H9 (cell line): ENCODE data around the gene ZNF383. TPM values are rescaled to one million over a fixed set of nuclear protein-coding genes. Genes with fewer than 3 reads are reported as not detected.
"Not testable (repeated sequence)": the region's sequence is repeated elsewhere in the genome, so short reads cannot be mapped to it uniquely, and the experiment has no call there.

ENCODE experiments used
- DNase-seq: peaks from one replicate; pipeline ENCODE4 v3.0.0-alpha.2; 2017
- H2AFZ ChIP-seq: one replicate; pipeline ENCODE4 v1.6.1; 2013; ENCODE audit warnings: mild to moderate bottlenecking, low read length, control low read depth, moderate library complexity
- H2AK5ac ChIP-seq: 2 replicates; pipeline ENCODE4 v1.6.1; 2013; ENCODE audit warnings: low read length, control low read depth, mixed read lengths; ENCODE audit not compliant: insufficient read length
- H2BK120ac ChIP-seq: one replicate; pipeline ENCODE4 v1.6.1; 2013; ENCODE audit warnings: low read depth, mild to moderate bottlenecking, low read length, control low read depth, inconsistent platforms; ENCODE audit not compliant: poor library complexity, severe bottlenecking
- H2BK12ac ChIP-seq: 2 replicates; pipeline ENCODE4 v1.6.1; 2013; ENCODE audit warnings: low read length, control low read depth, mixed read lengths, low read depth; ENCODE audit not compliant: insufficient read length
- H2BK15ac ChIP-seq: 2 replicates; pipeline ENCODE4 v1.6.1; 2013; ENCODE audit warnings: low read depth, low read length, control low read depth
- H2BK20ac ChIP-seq: one replicate; pipeline ENCODE4 v1.6.1; 2013; ENCODE audit warnings: low read depth, mild to moderate bottlenecking, low read length, control low read depth, inconsistent platforms; ENCODE audit not compliant: poor library complexity, severe bottlenecking
- H2BK5ac ChIP-seq: 2 replicates; pipeline ENCODE4 v1.6.1; 2013; ENCODE audit warnings: low read length, control low read depth, mixed read lengths; ENCODE audit not compliant: insufficient read length
- H3K14ac ChIP-seq: 2 replicates; pipeline ENCODE4 v1.6.1; 2013; ENCODE audit warnings: low read length, control low read depth; ENCODE audit not compliant: insufficient read depth
- H3K18ac ChIP-seq: 2 replicates; pipeline ENCODE4 v1.6.1; 2013; ENCODE audit warnings: low read depth, mild to moderate bottlenecking, mixed read lengths, low read length, control low read depth; ENCODE audit not compliant: insufficient read length
- H3K23ac ChIP-seq: 2 replicates; pipeline ENCODE4 v1.6.1; 2013; ENCODE audit warnings: low read length, control low read depth, mixed read lengths, low read depth; ENCODE audit not compliant: insufficient read length
- H3K23me2 ChIP-seq: 2 replicates; pipeline ENCODE4 v1.6.1; 2013; ENCODE audit warnings: low read depth, mild to moderate bottlenecking, mixed read lengths, low read length, control low read depth; ENCODE audit not compliant: insufficient read length, poor library complexity, severe bottlenecking
- H3K27ac ChIP-seq: 2 replicates; pipeline ENCODE4 v1.5.1; 2013; ENCODE audit warnings: low read length, control low read depth, mixed read lengths, low read depth; ENCODE audit not compliant: insufficient read length
- H3K27me3 ChIP-seq: 2 replicates; pipeline ENCODE4 v1.6.1; 2013; ENCODE audit warnings: low read length, control low read depth, inconsistent platforms; ENCODE audit not compliant: insufficient read depth
- H3K4ac ChIP-seq: 2 replicates; pipeline ENCODE4 v1.6.1; 2013; ENCODE audit warnings: low read depth, mild to moderate bottlenecking, control low read depth, inconsistent platforms, low read length, moderate library complexity
- H3K4me1 ChIP-seq: 2 replicates; pipeline ENCODE4 v1.6.1; 2013; ENCODE audit warnings: low read length, control low read depth, inconsistent platforms; ENCODE audit not compliant: insufficient read depth
- H3K4me2 ChIP-seq: 2 replicates; pipeline ENCODE4 v1.6.1; 2013; ENCODE audit warnings: low read length, control low read depth, mixed read lengths; ENCODE audit not compliant: insufficient read length, insufficient read depth
- H3K56ac ChIP-seq: 2 replicates; pipeline ENCODE4 v1.6.1; 2013; ENCODE audit warnings: low read depth, mild to moderate bottlenecking, mixed read lengths, low read length, control low read depth; ENCODE audit not compliant: insufficient read length
- H3K79me1 ChIP-seq: 2 replicates; pipeline ENCODE4 v1.6.1; 2013; ENCODE audit warnings: low read depth, mild to moderate bottlenecking, moderate library complexity, low read length, control low read depth, inconsistent platforms; ENCODE audit not compliant: insufficient read depth, poor library complexity, severe bottlenecking
- H3K79me2 ChIP-seq: 2 replicates; pipeline ENCODE4 v1.6.1; 2013; ENCODE audit warnings: low read length, control low read depth, inconsistent platforms; ENCODE audit not compliant: insufficient read depth
- H3K9ac ChIP-seq: 2 replicates; pipeline ENCODE4 v1.6.1; 2013; ENCODE audit warnings: low read length, control low read depth, mixed read lengths; ENCODE audit not compliant: insufficient read length; ENCODE audit errors: extremely low read depth
- H3K9me3 ChIP-seq: one replicate; pipeline ENCODE4 v1.6.1; 2013; ENCODE audit warnings: low read depth, low read length, inconsistent platforms; ENCODE audit not compliant: control insufficient read depth
- H3T11ph ChIP-seq: one replicate; pipeline ENCODE4 v1.6.1; 2013; ENCODE audit warnings: mild to moderate bottlenecking, low read length, control low read depth, inconsistent platforms
- H4K20me1 ChIP-seq: one replicate; pipeline ENCODE4 v1.6.1; 2013; ENCODE audit not compliant: control insufficient read depth, insufficient read length, insufficient read depth
- H4K5ac ChIP-seq: 2 replicates; pipeline ENCODE4 v1.6.1; 2013; ENCODE audit warnings: low read depth, mild to moderate bottlenecking, mixed read lengths, low read length, control low read depth; ENCODE audit not compliant: insufficient read length
- H4K8ac ChIP-seq: replicated peaks from 2 replicates; pipeline ENCODE4 v1.6.1; 2013; ENCODE audit warnings: low read length, control low read depth, mixed read lengths, low read depth; ENCODE audit not compliant: insufficient read length
- H4K91ac ChIP-seq: 2 replicates; pipeline ENCODE4 v1.6.1; 2013; ENCODE audit warnings: low read depth, mild to moderate bottlenecking, moderate library complexity, mixed read lengths, low read length, control low read depth; ENCODE audit not compliant: insufficient read length
- H3K27ac Mint-ChIP-seq, 3 experiments: 2 replicates in 2 of 3; 3 replicates in 1 of 3; pipeline ENCODE4 v1.8.0; 2020 to 2021; ENCODE audit warnings: mixed read lengths in 3 of 3, mild to moderate bottlenecking in 1 of 3, moderate library complexity in 1 of 3
- H3K27me3 Mint-ChIP-seq: 2 replicates; pipeline ENCODE4 v1.8.0; 2021; ENCODE audit warnings: low read depth, mild to moderate bottlenecking, moderate library complexity, mixed read lengths
- H3K36me3 Mint-ChIP-seq, 3 experiments: 2 replicates in 2 of 3; 3 replicates in 1 of 3; pipeline ENCODE4 v1.8.0; 2020 to 2021; ENCODE audit warnings: low read depth in 3 of 3, mixed read lengths in 3 of 3; ENCODE audit not compliant: insufficient read depth in 1 of 3
- H3K4me1 Mint-ChIP-seq, 2 experiments: 2 replicates each; pipeline ENCODE4 v1.8.0; 2020; ENCODE audit warnings: mixed read lengths in 2 of 2
- H3K4me3 Mint-ChIP-seq, 2 experiments: 2 replicates in 1 of 2; 3 replicates in 1 of 2; pipeline ENCODE4 v1.8.0; 2020 to 2021; ENCODE audit warnings: mild to moderate bottlenecking in 2 of 2, mixed read lengths in 2 of 2, moderate library complexity in 1 of 2
- H3K9me3 Mint-ChIP-seq, 2 experiments: 2 replicates in 1 of 2; 3 replicates in 1 of 2; pipeline ENCODE4 v1.8.0; 2020; ENCODE audit warnings: mild to moderate bottlenecking in 2 of 2, mixed read lengths in 2 of 2, moderate library complexity in 1 of 2
- WGBS: extraction: QIAGEN DNeasy Blood & Tissue Kit; methylation state at CpG from one replicate; pipeline ENCODE4 v1.1.7; 2013; ENCODE audit warnings: missing lambda C conversion rate, low lambda C conversion rate, mixed read lengths; ENCODE audit not compliant: insufficient read length; ENCODE audit errors: extremely low coverage; 5-methylcytosine and 5-hydroxymethylcytosine counted together
- total RNA-seq: library from RNA; stranded (reverse); gene quantifications from 2 replicates; pipeline ENCODE4 v1.2.1, GENCODE V29; 2021
- TF ChIP-seq, protein P1 (sequence below): fragments of 200-600 bp; sonication (generic); conservative IDR thresholded peaks from 3 replicates; pipeline ENCODE4 v1.8.0; 2021; ENCODE audit warnings: antibody characterized with exemption, mild to moderate bottlenecking

Gene ZNF383
- total RNA-seq, 1 experiment from 2014 or later: 5.7 TPM

GRCh38 chr19:37263028-37263427 is 45.0 kb downstream of the ZNF383 start:
- WGBS: no CpG with 5 or more reads among the region's 1 CpG
- not testable (repeated sequence) for H3K56ac ChIP-seq, H3K4me2 ChIP-seq, H3K18ac ChIP-seq, H3K23me2 ChIP-seq, H2BK12ac ChIP-seq, H3K9ac ChIP-seq, H4K91ac ChIP-seq, H4K20me1 ChIP-seq, H2BK15ac ChIP-seq, H3K4ac ChIP-seq, H3K4me3 Mint-ChIP-seq, H3K27me3 ChIP-seq, H2BK20ac ChIP-seq, H3K4me1 Mint-ChIP-seq, H3K27ac Mint-ChIP-seq, H3K79me1 ChIP-seq, H3K4me1 ChIP-seq, H3K27me3 Mint-ChIP-seq, H3K23ac ChIP-seq, H2BK120ac ChIP-seq, H3K9me3 ChIP-seq, H3T11ph ChIP-seq, H3K79me2 ChIP-seq, H4K8ac ChIP-seq, H3K14ac ChIP-seq, H2BK5ac ChIP-seq, H4K5ac ChIP-seq, H2AFZ ChIP-seq, H3K27ac ChIP-seq, DNase-seq, H2AK5ac ChIP-seq
- TF ChIP-seq, protein P1, sequence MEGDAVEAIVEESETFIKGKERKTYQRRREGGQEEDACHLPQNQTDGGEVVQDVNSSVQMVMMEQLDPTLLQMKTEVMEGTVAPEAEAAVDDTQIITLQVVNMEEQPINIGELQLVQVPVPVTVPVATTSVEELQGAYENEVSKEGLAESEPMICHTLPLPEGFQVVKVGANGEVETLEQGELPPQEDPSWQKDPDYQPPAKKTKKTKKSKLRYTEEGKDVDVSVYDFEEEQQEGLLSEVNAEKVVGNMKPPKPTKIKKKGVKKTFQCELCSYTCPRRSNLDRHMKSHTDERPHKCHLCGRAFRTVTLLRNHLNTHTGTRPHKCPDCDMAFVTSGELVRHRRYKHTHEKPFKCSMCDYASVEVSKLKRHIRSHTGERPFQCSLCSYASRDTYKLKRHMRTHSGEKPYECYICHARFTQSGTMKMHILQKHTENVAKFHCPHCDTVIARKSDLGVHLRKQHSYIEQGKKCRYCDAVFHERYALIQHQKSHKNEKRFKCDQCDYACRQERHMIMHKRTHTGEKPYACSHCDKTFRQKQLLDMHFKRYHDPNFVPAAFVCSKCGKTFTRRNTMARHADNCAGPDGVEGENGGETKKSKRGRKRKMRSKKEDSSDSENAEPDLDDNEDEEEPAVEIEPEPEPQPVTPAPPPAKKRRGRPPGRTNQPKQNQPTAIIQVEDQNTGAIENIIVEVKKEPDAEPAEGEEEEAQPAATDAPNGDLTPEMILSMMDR: 0 out of 3 replicates have a peak, but pooled peaks have one; percentile 15
- peaks cover 44 to 47% of the 10 kb centered on the region in 2 experiments for H3K9me3 Mint-ChIP-seq
- peaks cover 6 to 13% (median 11%) of the 10 kb centered on the region in 3 experiments for H3K36me3 Mint-ChIP-seq

DNA sequence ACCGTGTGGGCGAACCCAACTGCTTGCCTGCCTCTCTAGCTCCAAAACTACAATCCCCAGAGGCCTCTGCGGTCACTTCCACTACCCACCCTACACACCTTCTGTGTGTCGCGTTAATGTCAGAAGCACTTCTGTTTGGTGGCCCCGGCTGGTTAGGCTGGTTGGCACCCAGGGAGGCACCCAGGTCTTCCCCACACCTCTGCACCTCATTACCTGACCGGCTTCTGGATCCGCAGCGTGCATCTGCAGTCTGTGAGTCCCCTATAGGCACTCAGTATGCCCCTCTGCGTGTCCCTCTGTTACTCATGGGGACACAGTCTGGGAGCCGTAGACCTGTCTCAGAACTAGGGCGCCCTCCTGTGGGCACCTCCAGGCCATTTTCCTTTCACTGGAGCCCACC is 49.0 kb downstream of the ZNF383 start:
- not testable (repeated sequence) for H2AK5ac ChIP-seq, H2BK5ac ChIP-seq, H3K4ac ChIP-seq, H4K20me1 ChIP-seq, H4K91ac ChIP-seq, H4K5ac ChIP-seq, H3K4me1 ChIP-seq, H3K27ac Mint-ChIP-seq, H3K27me3 ChIP-seq, H2BK20ac ChIP-seq, H3K23ac ChIP-seq, H3K9me3 ChIP-seq, H3T11ph ChIP-seq, H3K27ac ChIP-seq, H2BK12ac ChIP-seq, H3K27me3 Mint-ChIP-seq, H3K23me2 ChIP-seq, H2BK15ac ChIP-seq, H2AFZ ChIP-seq, H3K79me2 ChIP-seq, DNase-seq, H3K9ac ChIP-seq, H3K18ac ChIP-seq, H3K56ac ChIP-seq, H3K79me1 ChIP-seq, H3K4me1 Mint-ChIP-seq, H4K8ac ChIP-seq, H3K4me2 ChIP-seq, H2BK120ac ChIP-seq, H3K14ac ChIP-seq, H3K4me3 Mint-ChIP-seq, H3K36me3 Mint-ChIP-seq
- WGBS: no CpG with 5 or more reads among the region's 12 CpGs
- H3K9me3 Mint-ChIP-seq: peaks cover 17 to 24% of the 10 kb centered on the region in 2 experiments
